ENCODE measurements around the gene SNAPC4.

The SNAPC4 gene

DNA sequence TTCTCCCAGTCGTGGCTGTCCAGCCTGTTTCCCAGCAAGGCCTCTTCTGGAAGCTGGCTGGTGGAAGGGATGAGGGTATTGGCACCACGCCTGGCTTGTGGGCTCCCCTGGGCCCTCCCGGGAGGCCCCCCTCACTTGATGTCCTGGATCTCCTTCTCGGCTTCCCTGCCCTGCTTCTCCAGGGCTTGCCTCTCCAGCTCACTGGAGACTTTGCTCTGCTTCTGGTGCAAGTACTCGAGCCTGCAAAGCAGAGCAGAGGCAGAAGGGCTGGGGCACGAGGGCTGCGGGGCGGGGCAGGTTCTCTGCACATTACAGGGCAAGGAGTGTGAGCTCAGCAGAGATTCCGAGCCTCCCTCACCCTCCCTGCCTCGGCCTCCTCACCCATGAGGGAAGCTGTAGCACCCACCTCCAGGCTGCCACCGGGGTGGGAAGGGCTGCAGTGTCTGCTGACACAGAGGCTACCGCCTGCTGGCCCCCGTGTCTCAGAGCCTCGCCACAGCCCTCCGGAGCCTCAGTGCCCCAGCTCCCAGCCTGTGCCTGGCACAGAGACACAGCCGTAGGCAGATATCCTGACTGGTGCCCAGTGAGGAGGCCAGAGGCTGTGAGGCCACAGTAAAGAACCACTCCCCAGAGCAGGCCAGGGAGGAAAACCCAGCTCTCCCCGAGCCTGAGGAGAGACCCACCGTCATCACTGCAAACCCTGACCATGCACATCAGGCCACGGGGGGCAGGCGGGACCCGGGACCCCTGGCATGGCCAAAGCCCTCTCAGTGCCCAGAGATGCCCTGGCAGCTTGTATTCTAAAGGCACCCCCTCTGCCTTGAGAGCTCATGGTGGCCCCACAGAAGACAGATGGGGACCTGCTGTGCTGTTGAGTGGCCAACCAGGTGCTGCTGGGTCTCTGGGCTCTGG is 7.2 kb downstream of the SNAPC4 start:
- TF ChIP-seq CTCF (IDR thresholded peaks at IDR 0.05; ENCODE audit: extremely low read depth, insufficient read depth, missing control alignments) = no peak
- in situ Hi-C loops (cut with MboI; ENCODE audit: low pct_unique_long_range_greater_than_20kb, low sequenced_read_pairs, unreplicated experiment) = no loop called here
- no peak for DNase-seq (ENCODE audit: low spot score)

DNA sequence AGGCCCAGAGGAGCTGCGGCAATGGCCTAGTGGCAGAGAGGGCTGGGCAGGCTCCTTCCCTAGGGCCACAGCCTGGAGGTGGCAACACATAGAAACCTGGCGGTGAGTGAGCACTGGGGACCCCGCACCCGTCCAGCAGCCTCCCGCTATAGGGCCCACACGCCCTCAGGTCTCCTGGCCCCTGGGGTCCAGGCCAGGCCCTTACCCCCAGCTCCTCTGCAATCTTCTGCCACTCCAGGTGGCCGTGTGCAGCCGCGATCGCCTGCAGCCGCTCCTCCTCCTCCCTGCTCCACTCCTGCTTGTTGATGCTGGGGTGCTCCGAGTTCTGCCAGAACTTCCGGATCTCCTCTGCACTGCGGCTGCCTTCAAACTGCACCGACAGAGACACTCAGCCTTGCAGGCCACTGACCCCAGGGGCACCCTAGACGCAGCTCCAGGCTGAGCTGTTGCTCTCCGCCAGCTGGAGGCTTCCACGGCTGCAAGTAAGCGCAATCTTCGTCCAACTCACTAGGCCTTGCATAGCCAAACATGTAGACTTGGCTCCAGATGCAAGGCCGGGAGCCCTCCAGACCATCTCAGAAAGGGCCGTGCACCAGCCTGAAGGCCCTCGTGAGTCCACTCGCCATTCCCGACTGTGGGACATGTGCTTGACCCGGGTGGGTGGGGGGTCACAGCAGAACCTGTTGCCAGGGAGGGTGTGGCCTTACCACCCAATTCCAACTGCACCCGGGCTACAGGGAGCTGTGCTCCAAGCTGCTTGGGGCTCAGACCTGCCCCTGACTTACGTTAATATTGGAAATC is 8.0 kb downstream of the SNAPC4 start:
- no peak for DNase-seq (ENCODE audit: low spot score)
- in situ Hi-C loops (cut with MboI; ENCODE audit: low pct_unique_long_range_greater_than_20kb, low sequenced_read_pairs, unreplicated experiment) = no loop called here
- no peak for TF ChIP-seq CTCF (IDR thresholded peaks at IDR 0.05; ENCODE audit: extremely low read depth, insufficient read depth, missing control alignments)

- in situ Hi-C loops (cut with MboI; ENCODE audit: low pct_unique_long_range_greater_than_20kb, low sequenced_read_pairs, unreplicated experiment) = no loop called here
- no peak for DNase-seq (ENCODE audit: low spot score)
- no peak for TF ChIP-seq CTCF (IDR thresholded peaks at IDR 0.05; ENCODE audit: extremely low read depth, insufficient read depth, missing control alignments)
Observed at GRCh38 chr9:136389396-136389795, 10.6 kb downstream of the SNAPC4 start.

DNA sequence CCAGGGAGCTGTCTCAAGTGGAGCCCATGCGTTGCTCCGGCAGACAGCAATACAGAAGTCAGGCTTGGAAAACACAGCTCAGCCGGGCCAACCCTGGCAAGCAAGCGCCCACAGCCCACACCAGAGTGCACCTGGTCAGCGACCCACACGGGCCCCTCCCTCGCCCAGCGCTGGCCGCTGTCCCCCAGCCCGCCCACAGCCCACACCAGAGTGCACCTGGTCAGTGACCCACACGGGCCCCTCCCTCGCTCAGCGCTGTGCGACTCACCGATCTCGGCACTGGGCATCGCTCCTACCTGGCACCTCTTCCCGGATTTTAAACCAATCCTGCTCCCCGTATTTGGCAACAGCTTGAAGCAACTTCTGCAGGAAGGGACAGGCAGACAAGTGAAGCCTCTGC is 12.8 kb downstream of the SNAPC4 start:
- in situ Hi-C loops (cut with MboI; ENCODE audit: low pct_unique_long_range_greater_than_20kb, low sequenced_read_pairs, unreplicated experiment) = no loop called here
- TF ChIP-seq CTCF (IDR thresholded peaks at IDR 0.05; ENCODE audit: extremely low read depth, insufficient read depth, missing control alignments) = no peak
- no peak for DNase-seq (ENCODE audit: low spot score)

DNA sequence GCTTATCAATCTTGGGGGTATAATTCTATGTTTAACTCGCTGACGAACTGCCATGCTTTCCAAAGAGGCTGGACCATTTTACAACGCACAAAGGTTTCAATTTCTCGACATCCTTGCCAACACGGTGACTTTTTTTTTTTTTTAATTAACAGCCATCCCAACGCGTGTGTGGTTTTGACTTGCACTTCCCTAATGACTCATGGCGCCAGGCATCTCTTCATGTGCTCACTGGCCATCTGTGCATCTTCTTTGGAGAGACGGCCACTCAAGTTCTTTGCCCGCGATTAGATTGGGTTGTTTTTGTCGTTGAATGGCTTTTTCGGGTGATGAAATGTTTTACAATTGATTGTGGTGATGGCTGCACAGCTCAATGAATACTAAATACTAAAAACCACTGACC is 14.0 kb downstream of the SNAPC4 start:
- no peak for DNase-seq (ENCODE audit: low spot score)
- TF ChIP-seq CTCF (IDR thresholded peaks at IDR 0.05; ENCODE audit: extremely low read depth, insufficient read depth, missing control alignments) = no peak
- in situ Hi-C loops (cut with MboI; ENCODE audit: low pct_unique_long_range_greater_than_20kb, low sequenced_read_pairs, unreplicated experiment) = no loop called here

GRCh38 chr9:136385015-136385414 is 15.0 kb downstream of the SNAPC4 start:
- no peak for DNase-seq (ENCODE audit: low spot score)
- TF ChIP-seq CTCF (IDR thresholded peaks at IDR 0.05; ENCODE audit: extremely low read depth, insufficient read depth, missing control alignments) = no peak
- in situ Hi-C loops (cut with MboI; ENCODE audit: low pct_unique_long_range_greater_than_20kb, low sequenced_read_pairs, unreplicated experiment) = no loop called here

Data from GM13977 (cell line).